GM06990 (cell line): ENCODE data around the gene LIPC.
"Not testable (repeated sequence)": the region's sequence is repeated elsewhere in the genome, so short reads cannot be mapped to it uniquely, and the experiment has no call there.

Experiments
- DNase-seq: peaks from one replicate; pipeline ENCODE4 v3.0.0-alpha.2; 2011; ENCODE audit not compliant: insufficient read length; ENCODE audit errors: extremely low read depth
- H3K27me3 ChIP-seq: replicated peaks from 2 replicates; pipeline ENCODE4 v1.6.0; 2011; ENCODE audit warnings: low read length; ENCODE audit not compliant: control insufficient read depth, insufficient read depth
- H3K36me3 ChIP-seq: 2 replicates; pipeline ENCODE4 v1.5.1; 2011; ENCODE audit warnings: low read length; ENCODE audit not compliant: control insufficient read depth, insufficient read depth
- H3K4me3 ChIP-seq: replicated peaks from 2 replicates; pipeline ENCODE4 v1.5.1; 2011; ENCODE audit warnings: low read depth, mild to moderate bottlenecking, control low read depth, low read length
- TF ChIP-seq, protein P1 (sequence below): IDR thresholded peaks from 2 replicates; pipeline ENCODE4 v1.5.1; 2011; ENCODE audit warnings: low read length, control low read depth, mild to moderate bottlenecking, inconsistent platforms; ENCODE audit not compliant: insufficient read depth, poor library complexity, severe bottlenecking

LIPC gene

GRCh38 chr15:58598829-58599210, 167.0 kb downstream of the LIPC start:
- no peak for DNase-seq
- Histone ChIP-seq H3K36me3 (peaks cover 6% of the 10 kb centered on the region), H3K27me3 (no peaks in the 10 kb centered on the region), H3K4me3 (no peak overlapping the region)
- TF ChIP-seq, protein P1, sequence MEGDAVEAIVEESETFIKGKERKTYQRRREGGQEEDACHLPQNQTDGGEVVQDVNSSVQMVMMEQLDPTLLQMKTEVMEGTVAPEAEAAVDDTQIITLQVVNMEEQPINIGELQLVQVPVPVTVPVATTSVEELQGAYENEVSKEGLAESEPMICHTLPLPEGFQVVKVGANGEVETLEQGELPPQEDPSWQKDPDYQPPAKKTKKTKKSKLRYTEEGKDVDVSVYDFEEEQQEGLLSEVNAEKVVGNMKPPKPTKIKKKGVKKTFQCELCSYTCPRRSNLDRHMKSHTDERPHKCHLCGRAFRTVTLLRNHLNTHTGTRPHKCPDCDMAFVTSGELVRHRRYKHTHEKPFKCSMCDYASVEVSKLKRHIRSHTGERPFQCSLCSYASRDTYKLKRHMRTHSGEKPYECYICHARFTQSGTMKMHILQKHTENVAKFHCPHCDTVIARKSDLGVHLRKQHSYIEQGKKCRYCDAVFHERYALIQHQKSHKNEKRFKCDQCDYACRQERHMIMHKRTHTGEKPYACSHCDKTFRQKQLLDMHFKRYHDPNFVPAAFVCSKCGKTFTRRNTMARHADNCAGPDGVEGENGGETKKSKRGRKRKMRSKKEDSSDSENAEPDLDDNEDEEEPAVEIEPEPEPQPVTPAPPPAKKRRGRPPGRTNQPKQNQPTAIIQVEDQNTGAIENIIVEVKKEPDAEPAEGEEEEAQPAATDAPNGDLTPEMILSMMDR, result no peak

DNA sequence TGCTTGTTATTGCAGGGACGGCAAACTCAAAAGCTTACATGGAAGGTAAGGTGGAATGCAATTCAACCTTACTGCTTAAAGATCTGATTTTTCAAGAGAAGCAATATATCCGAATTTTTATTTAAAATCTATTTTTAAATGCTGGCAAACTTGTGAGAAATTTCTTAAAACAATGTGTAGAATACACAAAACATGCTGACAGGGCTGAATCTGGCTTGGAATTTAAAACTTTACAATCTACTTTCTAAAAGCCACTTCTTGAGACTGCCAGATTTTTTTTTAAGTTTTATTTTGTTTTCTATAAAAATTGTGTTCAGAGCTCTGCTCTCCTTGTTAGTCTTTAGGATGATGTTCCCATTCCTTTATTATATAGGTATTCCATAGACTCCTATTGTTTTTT, 171.0 kb downstream of the LIPC start:
- TF ChIP-seq, protein P1, result no peak
- Histone ChIP-seq H3K27me3 (no peaks in the 10 kb centered on the region), H3K4me3 (no peak overlapping the region), H3K36me3 (peaks cover 6% of the 10 kb centered on the region)
- no peak for DNase-seq

- not testable (repeated sequence) for H3K36me3 ChIP-seq, H3K27me3 ChIP-seq, DNase-seq, H3K4me3 ChIP-seq
These were observed 172.1 kb downstream of the LIPC start for GRCh38 chr15:58603927-58604326.

DNA sequence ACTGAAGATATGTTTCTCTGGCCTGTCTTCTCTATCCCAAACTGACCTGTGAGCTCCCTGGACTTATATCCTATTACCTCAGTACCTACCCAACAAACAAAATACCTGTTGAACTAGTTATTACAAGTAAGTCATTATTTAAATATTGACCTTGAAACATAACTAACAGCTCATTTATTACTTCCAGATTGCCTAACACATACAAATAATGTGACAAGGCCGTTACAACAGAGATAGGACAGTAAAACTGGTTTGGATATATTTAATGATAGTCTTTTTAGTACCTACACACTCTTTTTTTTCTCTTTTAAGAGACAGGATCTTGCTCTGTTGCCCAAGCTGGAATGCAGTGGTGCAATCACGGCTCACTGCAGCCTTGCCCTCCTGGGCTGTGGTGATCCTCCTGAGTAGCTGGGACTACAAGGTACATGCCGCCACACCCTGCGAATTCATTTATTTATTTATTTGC, 172.7 kb downstream of the LIPC start:
- H3K27me3 ChIP-seq, result no peaks in the 10 kb centered on the region
- TF ChIP-seq, protein P1, result no peak
- H3K36me3 ChIP-seq, result peaks cover 4% of the 10 kb centered on the region
- no peak overlapping the region for H3K4me3 ChIP-seq
- DNase-seq, result no peak

DNA sequence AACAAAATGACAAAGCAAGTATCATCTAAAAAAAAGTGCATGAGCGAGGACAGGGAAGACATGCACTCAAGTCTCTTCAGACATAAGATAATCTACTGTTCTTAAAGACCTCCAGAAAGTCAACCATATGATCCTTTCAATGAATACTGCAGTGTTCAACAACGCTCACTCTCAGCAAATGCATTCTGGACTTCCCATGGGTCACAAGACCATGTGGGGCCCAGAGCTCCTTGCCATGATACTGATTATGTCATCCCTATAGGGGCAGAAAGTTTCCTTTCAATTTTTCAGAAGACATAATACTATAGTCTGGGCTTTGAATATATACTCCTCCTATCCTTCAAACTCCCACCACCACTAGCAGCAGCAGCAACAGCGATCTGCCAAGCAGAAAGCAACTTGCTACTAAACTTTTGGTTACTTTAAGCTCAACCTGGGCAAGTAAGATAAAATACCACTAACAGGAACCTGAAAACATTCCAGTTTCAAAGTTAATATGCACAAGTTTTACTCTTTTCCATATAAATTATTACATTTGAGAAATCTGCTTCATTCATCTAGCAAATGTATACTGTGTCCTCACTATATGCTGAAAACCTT, 174.2 kb downstream of the LIPC start:
- Histone ChIP-seq H3K4me3 (no peak overlapping the region), H3K36me3 (peaks cover 5% of the 10 kb centered on the region), H3K27me3 (no peaks in the 10 kb centered on the region)
- TF ChIP-seq, protein P1, result no peak
- no peak for DNase-seq

DNA sequence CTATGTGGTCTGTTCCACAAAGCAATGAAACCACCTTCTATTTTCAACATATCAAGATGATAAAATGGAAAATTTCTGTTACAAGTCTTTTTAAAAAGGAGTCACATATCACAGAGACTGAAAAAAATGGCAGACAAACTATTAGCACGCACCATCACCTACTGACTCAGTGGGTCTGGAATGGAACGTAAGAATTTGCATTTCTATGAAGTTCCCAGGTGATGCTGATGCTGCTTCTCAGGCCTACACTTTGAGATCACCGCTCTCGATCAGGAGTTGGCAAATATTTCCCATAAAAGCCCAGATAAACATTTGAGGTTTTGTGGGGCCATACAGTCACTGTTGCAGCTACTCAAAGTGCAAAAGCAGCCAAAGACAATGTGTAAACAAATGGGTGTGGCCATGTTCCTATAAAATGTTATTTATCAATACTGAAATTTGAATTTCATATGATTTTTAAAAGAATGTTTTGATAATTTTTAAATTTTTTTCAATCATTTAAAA, 174.8 kb downstream of the LIPC start:
- TF ChIP-seq, protein P1, result no peak
- Histone ChIP-seq H3K36me3 (peaks cover 5% of the 10 kb centered on the region), H3K4me3 (no peak overlapping the region), H3K27me3 (no peaks in the 10 kb centered on the region)
- no peak for DNase-seq
